H1 (cell line): ENCODE results near the gene FCGBP. TPM values are rescaled to one million over a fixed set of nuclear protein-coding genes. Genes with fewer than 3 reads are reported as not detected.

ENCODE experiments used
- CTCF ChIA-PET: fragments of 300-600 bp; sonication (Branson Sonifier 250); formaldehyde crosslinking; loops from one replicate; lab custom pipeline; 2021; ENCODE audit not compliant: partially characterized antibody; lab: Charles Lee
- POLR2A ChIA-PET: fragments of 300-600 bp; sonication (Branson Sonifier 250); formaldehyde crosslinking; loops from one replicate; lab custom pipeline; 2021; ENCODE audit warnings: inconsistent platforms; ENCODE audit not compliant: partially characterized antibody; lab: Charles Lee
- DNase-seq, 2 experiments: peaks; one replicate each; pipeline versions ENCODE4 v3.0.0 to v3.0.0-alpha.2; 2010 to 2022; ENCODE audit warnings: low spot score in 2 of 2, low read depth in 1 of 2, mixed read lengths in 1 of 2
- FAIRE-seq: peaks from 2 replicates; lab custom pipeline; 2011; peaks lifted over from hg19 to GRCh38; lab: Jason Lieb, UNC
- H2AFZ ChIP-seq: 2 replicates; pipeline ENCODE4 v1.8.1; 2012; ENCODE audit warnings: low read length, inconsistent platforms
- H2AK5ac ChIP-seq: 2 replicates; pipeline ENCODE4 v1.6.1; 2013; ENCODE audit warnings: low read depth, low read length
- H2BK120ac ChIP-seq: replicated peaks from 2 replicates; pipeline ENCODE3; 2013; ENCODE audit warnings: low read depth, low read length, inconsistent platforms
- H2BK12ac ChIP-seq: 2 replicates; pipeline ENCODE4 v1.6.1; 2013; ENCODE audit warnings: low read depth, low read length
- H2BK15ac ChIP-seq: 2 replicates; pipeline ENCODE4 v1.6.1; 2013; ENCODE audit warnings: low read length
- H2BK20ac ChIP-seq: 2 replicates; pipeline ENCODE4 v1.6.1; 2013; ENCODE audit warnings: low read length
- H2BK5ac ChIP-seq: 2 replicates; pipeline ENCODE4 v1.6.1; 2013; ENCODE audit warnings: low read depth, low read length
- H3K14ac ChIP-seq: 2 replicates; pipeline ENCODE4 v1.6.1; 2013; ENCODE audit warnings: inconsistent platforms; ENCODE audit not compliant: insufficient read length
- H3K18ac ChIP-seq: 2 replicates; pipeline ENCODE4 v1.6.1; 2013; ENCODE audit warnings: low read length; ENCODE audit errors: extremely low read depth
- H3K23ac ChIP-seq: 2 replicates; pipeline ENCODE4 v1.6.1; 2013; ENCODE audit warnings: inconsistent platforms; ENCODE audit not compliant: insufficient read length
- H3K23me2 ChIP-seq: 2 replicates; pipeline ENCODE4 v1.6.1; 2013; ENCODE audit warnings: low read depth, low read length
- H3K27ac ChIP-seq: 2 replicates; pipeline ENCODE4 v1.6.1; 2011; ENCODE audit warnings: low read depth, low read length, inconsistent platforms
- H3K27me3 ChIP-seq, 4 experiments: replicated peaks in 1 of 4; 1 replicate in 1 of 4; 2 replicates in 3 of 4; pipeline versions ENCODE4 v1.6.1 to v1.8.1; 2011 to 2013; ENCODE audit warnings: low read length in 3 of 4, mild to moderate bottlenecking in 3 of 4, inconsistent platforms in 2 of 4, mixed read lengths in 2 of 4, moderate library complexity in 1 of 4; ENCODE audit not compliant: control insufficient read depth in 3 of 4, insufficient read depth in 3 of 4; ENCODE audit errors: extremely low read depth in 1 of 4
- H3K36me3 ChIP-seq, 4 experiments: 2 replicates each; pipeline versions ENCODE4 v1.6.1 to v1.8.1; 2011 to 2013; ENCODE audit warnings: mild to moderate bottlenecking in 4 of 4, low read length in 3 of 4, moderate library complexity in 2 of 4, control low read depth in 1 of 4, inconsistent platforms in 1 of 4; ENCODE audit not compliant: insufficient read depth in 4 of 4, control insufficient read depth in 2 of 4
- H3K4ac ChIP-seq: replicated peaks from 2 replicates; pipeline ENCODE3; 2013; ENCODE audit warnings: low read length, low read depth, mixed read lengths, inconsistent platforms; ENCODE audit not compliant: insufficient read length
- H3K4me1 ChIP-seq, 4 experiments: replicated peaks in 1 of 4; 1 replicate in 1 of 4; 2 replicates in 3 of 4; pipeline versions ENCODE4 v1.6.1 to v1.8.1; 2011 to 2013; ENCODE audit warnings: low read length in 3 of 4, inconsistent platforms in 2 of 4, mixed read lengths in 1 of 4; ENCODE audit not compliant: insufficient read depth in 4 of 4, control insufficient read depth in 3 of 4
- H3K4me2 ChIP-seq, 2 experiments: 2 replicates each; pipeline versions ENCODE4 v1.6.1 to v1.8.1; 2011 to 2013; ENCODE audit warnings: low read depth in 2 of 2, low read length in 2 of 2, control low read depth in 1 of 2, inconsistent platforms in 1 of 2, mild to moderate bottlenecking in 1 of 2; ENCODE audit not compliant: insufficient read depth in 1 of 2
- H3K4me3 ChIP-seq, 4 experiments: fragments of 200-600, 300-600 bp in 1 of 4; sonication (generic), shearing (Covaris generic), sonication (Bioruptor Twin) in 1 of 4; 2 replicates each; pipeline versions ENCODE4 v1.5.1 to v1.8.1; 2011 to 2016; ENCODE audit warnings: low read length in 4 of 4, low read depth in 3 of 4, control low read depth in 2 of 4, inconsistent platforms in 2 of 4, mild to moderate bottlenecking in 2 of 4, mixed read lengths in 1 of 4, moderate library complexity in 1 of 4; ENCODE audit not compliant: insufficient read depth in 2 of 4; ENCODE audit errors: extremely low read depth in 1 of 4
- H3K56ac ChIP-seq: replicated peaks from 2 replicates; pipeline ENCODE3; 2013; ENCODE audit warnings: low read depth, mild to moderate bottlenecking, mixed read lengths, low read length, inconsistent platforms; ENCODE audit not compliant: insufficient read length
- H3K79me1 ChIP-seq: 2 replicates; pipeline ENCODE4 v1.6.1; 2013; ENCODE audit warnings: low read depth, low read length, control low read depth
- H3K79me2 ChIP-seq, 2 experiments: 2 replicates each; pipeline versions ENCODE4 v1.6.1 to v1.8.1; 2012 to 2013; ENCODE audit warnings: low read length in 2 of 2, mild to moderate bottlenecking in 2 of 2, inconsistent platforms in 1 of 2; ENCODE audit not compliant: insufficient read depth in 2 of 2, control insufficient read depth in 1 of 2
- H3K9ac ChIP-seq, 4 experiments: replicated peaks in 1 of 4; 1 replicate in 1 of 4; 2 replicates in 3 of 4; pipeline versions ENCODE4 v1.6.1 to v1.8.1; 2011 to 2013; ENCODE audit warnings: low read depth in 3 of 4, low read length in 3 of 4, control low read depth in 2 of 4, mild to moderate bottlenecking in 2 of 4, moderate library complexity in 2 of 4, inconsistent platforms in 1 of 4; ENCODE audit errors: extremely low read depth in 1 of 4
- H3K9me3 ChIP-seq, 2 experiments: 2 replicates each; pipeline versions ENCODE4 v1.6.1 to v1.8.1; 2012 to 2013; ENCODE audit warnings: mild to moderate bottlenecking in 2 of 2, moderate library complexity in 2 of 2, control low read depth in 1 of 2, inconsistent platforms in 1 of 2, low read depth in 1 of 2, low read length in 1 of 2, mixed read lengths in 1 of 2; ENCODE audit not compliant: insufficient read depth in 2 of 2
- H4K20me1 ChIP-seq, 2 experiments: replicated peaks in 1 of 2; 2 replicates each; pipeline versions ENCODE3 to v1.8.1; 2011 to 2013; ENCODE audit warnings: inconsistent platforms in 2 of 2, low read length in 2 of 2, mild to moderate bottlenecking in 1 of 2; ENCODE audit not compliant: insufficient read depth in 2 of 2, control insufficient read depth in 1 of 2
- H4K5ac ChIP-seq: 2 replicates; pipeline ENCODE4 v1.6.1; 2013; ENCODE audit warnings: low read length, low read depth, mixed read lengths, inconsistent platforms; ENCODE audit not compliant: insufficient read length
- H4K8ac ChIP-seq: 2 replicates; pipeline ENCODE4 v1.8.0; 2013; ENCODE audit warnings: mild to moderate bottlenecking, moderate library complexity, low read length, inconsistent platforms; ENCODE audit not compliant: insufficient read depth; ENCODE audit errors: extremely low read depth
- H4K91ac ChIP-seq: replicated peaks from 2 replicates; pipeline ENCODE3; 2013; ENCODE audit warnings: low read length, mixed read lengths, inconsistent platforms; ENCODE audit not compliant: insufficient read length
- CBX5 ChIP-seq: fragments of 300-800, 300-1000 bp; sonication (generic); IDR thresholded peaks from 2 replicates; pipeline ENCODE4 v1.7.1; 2016; ENCODE audit warnings: antibody characterized with exemption, low read length, low read depth
- KDM4A ChIP-seq: IDR thresholded peaks from one replicate; pipeline ENCODE4 v1.7.1; 2012; ENCODE audit warnings: low read depth, mild to moderate bottlenecking, moderate library complexity, low read length, inconsistent platforms; ENCODE audit not compliant: severe bottlenecking
- SIN3A ChIP-seq, 2 experiments: IDR thresholded peaks in 1 of 2; conservative IDR thresholded peaks in 1 of 2; 2 replicates each; pipeline ENCODE4 v1.6.1; 2011 to 2012; ENCODE audit warnings: low read length in 2 of 2, improper control_type of control experiment in 1 of 2, low read depth in 1 of 2, mild to moderate bottlenecking in 1 of 2
- SRF ChIP-seq: IDR thresholded peaks from 2 replicates; pipeline ENCODE4 v1.6.1; 2011; ENCODE audit warnings: mild to moderate bottlenecking, low read depth, low read length, moderate library complexity
- TEAD4 ChIP-seq: IDR thresholded peaks from 2 replicates; pipeline ENCODE4 v1.6.1; 2012; ENCODE audit warnings: low read depth, low read length, inconsistent platforms, mixed read lengths
- YY1 ChIP-seq: IDR thresholded peaks from 2 replicates; pipeline ENCODE4 v1.6.1; 2011; ENCODE audit warnings: low read depth, mild to moderate bottlenecking, low read length
- WGBS, 2 experiments: shearing (Covaris generic) in 1 of 2; methylation state at CpG; one replicate each; pipeline versions ENCODE4 v1.1.6 to v1.1.7; 2013 to 2015; ENCODE audit warnings: low lambda C conversion rate in 2 of 2, mixed read lengths in 2 of 2, inconsistent platforms in 1 of 2, low coverage in 1 of 2, missing lambda C conversion rate in 1 of 2; ENCODE audit not compliant: insufficient replicate concordance in 2 of 2, insufficient coverage in 1 of 2, insufficient read length in 1 of 2; ENCODE audit errors: extremely low coverage in 1 of 2, missing lambda C conversion rate in 1 of 2; 5-methylcytosine and 5-hydroxymethylcytosine counted together
- polyA plus RNA-seq, 7 experiments: library from polyadenylated mRNA; depleted of rRNA in 3 of 7; stranded (reverse) in 5 of 7; unstranded in 2 of 7; fragments of >200 nt in 5 of 7; fragments of 200-250 nt in 2 of 7; gene quantifications; 1 replicate in 5 of 7; 2 replicates in 1 of 7; 4 replicates in 1 of 7; pipeline versions ENCODE4 v1.2.1 to v1.2.3, GENCODE V29; 2011 to 2013; ENCODE audit warnings: missing spikeins in 2 of 7, mixed read lengths in 2 of 7
- total RNA-seq: library from RNA; stranded (reverse); fragmentation: NEBNext Ultra II Directional; extraction: Animal tissue kit (Norgen Biotek cat#: 25700); gene quantifications from 2 replicates; pipeline ENCODE4 v1.2.1, GENCODE V29; 2021

Gene FCGBP
- total and polyA plus RNA-seq, 2 of the 8 experiments (the other 6 are each of a cell fraction or from before 2014, with no cell fraction given): 1.1 to 3.1 TPM

DNA sequence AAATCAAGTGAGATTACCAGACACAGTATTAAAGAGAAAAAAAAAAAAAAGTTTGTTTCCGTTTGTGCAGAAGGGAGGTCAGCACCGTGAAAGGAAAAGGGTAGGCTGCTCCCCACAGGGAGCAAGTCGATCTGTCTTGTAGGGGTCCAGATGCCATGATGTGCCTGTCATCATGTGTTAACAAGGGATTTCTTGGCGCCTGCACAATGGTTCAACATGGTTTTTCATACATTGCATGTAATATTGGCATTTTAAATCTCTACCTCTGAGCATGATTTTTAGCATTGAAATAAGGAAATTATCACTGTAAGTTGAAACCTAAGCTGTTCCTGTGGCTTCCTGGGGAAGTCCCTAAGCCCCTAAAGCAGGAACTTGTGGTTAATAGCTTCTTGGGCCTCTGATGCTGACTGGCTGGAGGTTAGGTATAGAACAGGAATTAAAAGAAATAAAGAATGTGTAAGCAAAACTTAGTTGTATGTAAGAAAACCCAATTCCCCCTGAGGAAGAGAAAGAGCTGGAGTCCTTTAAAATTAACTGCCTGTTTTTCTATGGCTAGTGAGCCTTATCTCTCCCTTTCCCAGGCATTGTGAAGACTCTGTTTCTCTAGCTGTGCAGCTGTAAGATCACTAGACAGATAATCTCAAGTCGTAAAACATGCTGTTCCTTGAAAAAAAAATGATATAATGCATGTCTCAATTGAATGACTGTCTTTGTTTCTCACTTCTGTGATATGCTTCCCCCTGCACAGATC is 7.4 kb upstream of the FCGBP start:
- H3K4me2 ChIP-seq: no peak overlapping the region
- H3K27me3 ChIP-seq: no peaks in the 10 kb centered on the region
- H4K91ac ChIP-seq: no peak overlapping the region
- no peak for DNase-seq
- H3K4me1 ChIP-seq: peaks cover 0 to 4% (median 0%) of the 10 kb centered on the region in 4 experiments; a peak in 2 of 7 replicates
- no peak overlapping the region for H3K23ac ChIP-seq
- WGBS, 2 experiments: 71% methylated on average over 5 of the region's 5 CpGs; no CpG with 5 or more reads in 1 of the 2 experiments
- H2BK12ac ChIP-seq: no peak overlapping the region
- no peak overlapping the region for H2BK15ac ChIP-seq
- H3K9me3 ChIP-seq: no peaks in the 10 kb centered on the region
- H3K9ac ChIP-seq: no peak overlapping the region
- FAIRE-seq: no peak
- H2AFZ ChIP-seq: no peak overlapping the region
- no peaks in the 10 kb centered on the region for H3K23me2 ChIP-seq
- H3K4me3 ChIP-seq: no peak overlapping the region
- H2BK5ac ChIP-seq: no peak overlapping the region
- H3K4ac ChIP-seq: no peak overlapping the region
- H3K79me1 ChIP-seq: no peaks in the 10 kb centered on the region
- no peak overlapping the region for H3K14ac ChIP-seq
- H2AK5ac ChIP-seq: no peak overlapping the region
- H2BK120ac ChIP-seq: no peak overlapping the region
- H3K56ac ChIP-seq: no peak overlapping the region
- H2BK20ac ChIP-seq: no peak overlapping the region
- no peaks in the 10 kb centered on the region for H3K36me3 ChIP-seq
- no peaks in the 10 kb centered on the region for H3K79me2 ChIP-seq
- no peak overlapping the region for H4K8ac ChIP-seq
- POLR2A ChIA-PET: interaction anchor here (0.6 to 1.1 kb wide), 3 partner anchors 17 to 250 kb away, joined by 3 read pairs; no protein-coding TSS in a partner anchor
- CTCF ChIA-PET: interaction anchor here (1.5 kb wide), 1 partner anchor 20 kb away, joined by 4 read pairs; no protein-coding TSS in a partner anchor
- TF ChIP-seq SIN3A (conservative IDR thresholded peaks at IDR 0.05 in 1 of 2, IDR thresholded peaks at IDR 0.05 in 1 of 2; ENCODE audit: low read depth in 1 of 2, low read length in 2 of 2) (no peak), TEAD4 (no peak), KDM4A (no peak), CBX5 (no peak), YY1 (no peak), SRF (no peak)
- H3K27ac ChIP-seq: no peak overlapping the region
- H3K18ac ChIP-seq: no peak overlapping the region
- no peak overlapping the region for H4K5ac ChIP-seq
- H4K20me1 ChIP-seq: no peaks in the 10 kb centered on the region
